K562 (cell line): ENCODE results near the gene PA2G4. TPM values are rescaled to one million over a fixed set of nuclear protein-coding genes. Genes with fewer than 3 reads are reported as not detected.

Experiments used
- CAMTA2 ChIP-seq: fragments of 250-450 bp; sonication (Bioruptor Pico); conservative IDR thresholded peaks from 2 replicates; pipeline ENCODE4 v1.5.1; 2022
- E2F3 ChIP-seq: fragments of 250-450 bp; sonication (Bioruptor Pico); IDR thresholded peaks from 2 replicates; pipeline ENCODE4 v1.4.0; 2020; ENCODE audit warnings: mild to moderate bottlenecking
- E2F8 ChIP-seq: fragments of 450-650 bp; IDR thresholded peaks from 2 replicates; pipeline ENCODE4 v1.7.1; 2018; ENCODE audit warnings: mild to moderate bottlenecking, low read depth; ENCODE audit not compliant: partially characterized antibody
- FOXK1 ChIP-seq: sonication (generic); formaldehyde crosslinking; IDR thresholded peaks from 2 replicates; pipeline ENCODE4 v1.8.0; 2022; ENCODE audit warnings: missing genetic modification reagents, mild to moderate bottlenecking, borderline replicate concordance
- HBP1 ChIP-seq: fragments of 450-650 bp; formaldehyde crosslinking; IDR thresholded peaks from 2 replicates; pipeline ENCODE4 v1.4.0; 2022; ENCODE audit warnings: missing genetic modification characterization
- HIVEP1 ChIP-seq: fragments of 250-450 bp; sonication (Bioruptor Pico); IDR thresholded peaks from 2 replicates; pipeline ENCODE4 v1.4.0; 2020; ENCODE audit warnings: mild to moderate bottlenecking
- HNRNPLL ChIP-seq: fragments of 200-400 bp; formaldehyde crosslinking; IDR thresholded peaks from 2 replicates; pipeline ENCODE4 v1.6.1; 2017; ENCODE audit warnings: low read length, low read depth, mild to moderate bottlenecking; ENCODE audit not compliant: poor library complexity, severe bottlenecking
- KAT2B ChIP-seq: IDR thresholded peaks from one replicate; pipeline ENCODE4 v1.6.1; 2012; ENCODE audit warnings: low read depth, mild to moderate bottlenecking, control low read depth, inconsistent platforms, low read length, moderate library complexity
- KHSRP ChIP-seq: fragments of 450-650 bp; IDR thresholded peaks from 2 replicates; pipeline ENCODE4 v1.6.1; 2017
- MIER1 ChIP-seq: fragments of 450-650 bp; IDR thresholded peaks from 2 replicates; pipeline ENCODE4 v1.6.1; 2016; ENCODE audit warnings: antibody characterized with exemption, mild to moderate bottlenecking, low read depth
- OTX1 ChIP-seq: fragments of 450-650 bp; formaldehyde crosslinking; IDR thresholded peaks from 2 replicates; pipeline ENCODE4 v1.4.0; 2022; ENCODE audit warnings: mild to moderate bottlenecking
- PHB ChIP-seq: fragments of 250-450 bp; sonication (Bioruptor Pico); IDR thresholded peaks from 2 replicates; pipeline ENCODE4 v1.5.0; 2021
- PML ChIP-seq: IDR thresholded peaks from 2 replicates; pipeline ENCODE4 v1.6.1; 2012; ENCODE audit warnings: low read length, inconsistent platforms
- PURB ChIP-seq: sonication (generic); formaldehyde crosslinking; IDR thresholded peaks from 2 replicates; pipeline ENCODE4 v1.9.0; 2021; ENCODE audit warnings: low read depth, mild to moderate bottlenecking, missing genetic modification reagents
- RB1 ChIP-seq: fragments of 450-650 bp; IDR thresholded peaks from 2 replicates; pipeline ENCODE4 v1.6.1; 2017; ENCODE audit warnings: low read depth, mild to moderate bottlenecking
- SMARCA4 ChIP-seq: fragments of 450-650 bp; IDR thresholded peaks from 2 replicates; pipeline ENCODE4 v1.6.1; 2016
- SP1 ChIP-seq: sonication (generic); formaldehyde crosslinking; IDR thresholded peaks from 2 replicates; pipeline ENCODE4 v1.8.1; 2022; ENCODE audit warnings: mild to moderate bottlenecking, missing genetic modification reagents
- TAF9B ChIP-seq: fragments of 450-650 bp; IDR thresholded peaks from 2 replicates; pipeline ENCODE4 v1.6.1; 2018; ENCODE audit warnings: mild to moderate bottlenecking; ENCODE audit not compliant: partially characterized antibody
- TARDBP ChIP-seq: fragments of 450-650 bp; IDR thresholded peaks from 2 replicates; pipeline ENCODE4 v1.6.1; 2016
- TCF7 ChIP-seq: sonication (generic); IDR thresholded peaks from 2 replicates; pipeline ENCODE4 v1.6.1; 2016; ENCODE audit warnings: antibody characterized with exemption, borderline replicate concordance
- TEAD4 ChIP-seq, 2 experiments: sonication (generic) in 1 of 2; formaldehyde crosslinking in 1 of 2; IDR thresholded peaks; 2 replicates each; pipeline versions ENCODE4 v1.6.1 to v1.8.0; 2012 to 2022; ENCODE audit warnings: borderline replicate concordance in 1 of 2, inconsistent platforms in 1 of 2, low read length in 1 of 2, mild to moderate bottlenecking in 1 of 2, missing genetic modification reagents in 1 of 2
- TFAM ChIP-seq: fragments of 250-450 bp; sonication (Bioruptor Pico); conservative IDR thresholded peaks from 2 replicates; pipeline ENCODE4 v1.5.0; 2021; ENCODE audit warnings: mild to moderate bottlenecking, moderate library complexity
- THAP7 ChIP-seq: fragments of 250-450 bp; sonication (Bioruptor Pico); IDR thresholded peaks from 2 replicates; pipeline ENCODE4 v1.5.0; 2021
- XRCC4 ChIP-seq: IDR thresholded peaks from one replicate; pipeline ENCODE4 v1.6.1; 2011; ENCODE audit not compliant: insufficient read depth, insufficient read length; ENCODE audit errors: extremely low read depth
- ZC3H11A ChIP-seq: IDR thresholded peaks from 2 replicates; pipeline ENCODE4 v1.6.1; 2012; ENCODE audit warnings: low read depth, low read length, improper control_type of control experiment
- ZFPM2 ChIP-seq: fragments of 250-450 bp; sonication (Bioruptor Pico); IDR thresholded peaks from 2 replicates; pipeline ENCODE4 v1.5.1; 2022; ENCODE audit warnings: mild to moderate bottlenecking
- ZNF232 ChIP-seq: sonication (generic); formaldehyde crosslinking; IDR thresholded peaks from 2 replicates; pipeline ENCODE4 v1.8.0; 2022; ENCODE audit warnings: mild to moderate bottlenecking, missing genetic modification reagents
- ZNF347 ChIP-seq: fragments of 450-650 bp; formaldehyde crosslinking; IDR thresholded peaks from 2 replicates; pipeline ENCODE4 v1.4.0; 2020; ENCODE audit warnings: low read depth, mild to moderate bottlenecking, moderate library complexity
- ZZZ3 ChIP-seq: fragments of 450-650 bp; IDR thresholded peaks from 2 replicates; pipeline ENCODE4 v1.6.1; 2016; ENCODE audit warnings: antibody characterized with exemption, mild to moderate bottlenecking, moderate library complexity
- polyA plus RNA-seq, 8 experiments: library from polyadenylated mRNA; depleted of rRNA in 4 of 8; stranded (reverse) in 5 of 8; unstranded in 3 of 8; fragments of >200 nt; fragmentation: Nextera tagmentation in 2 of 8; fragmentation: Illumina TruSeq in 1 of 8; extraction: Ambion mirVana in 2 of 8; extraction: Trizol in 1 of 8; gene quantifications; 2 replicates each; pipeline versions ENCODE4 v1.2.1 to v1.2.3, GENCODE V29; 2011 to 2014; ENCODE audit warnings: inconsistent platforms in 1 of 8, missing spikeins in 1 of 8
- total RNA-seq, 7 experiments: library from RNA; depleted of rRNA in 6 of 7; stranded (reverse); fragments of >200 nt in 6 of 7; fragmentation: Illumina TruSeq in 2 of 7; extraction: Trizol in 2 of 7; gene quantifications; 2 replicates each; pipeline versions ENCODE4 v1.2.1 to v1.2.3, GENCODE V29; 2011 to 2021; ENCODE audit warnings: low replicate concordance in 1 of 7

PA2G4 gene
- total and polyA plus RNA-seq, 9 of the 15 experiments (the other 6 are each of a cell fraction or from before 2014, with no cell fraction given): 230 to 925 (median 638) TPM

GRCh38 chr12:56119361-56119796 lies 15.0 kb downstream of the PA2G4 start (continued):
- no peak for TF ChIP-seq HNRNPLL
- no peak for TF ChIP-seq ZNF232 (CRISPR knock-in tag)
- TF ChIP-seq TARDBP: no peak
- no peak for TF ChIP-seq TEAD4 (IDR thresholded peaks at IDR 0.05; ENCODE audit: low read length)
- TF ChIP-seq TEAD4 (CRISPR knock-in tag; IDR thresholded peaks at IDR 0.05; ENCODE audit: borderline replicate concordance): no peak
- TF ChIP-seq TFAM (CRISPR knock-in tag): no peak
- no peak for TF ChIP-seq FOXK1 (CRISPR knock-in tag)
- TF ChIP-seq PURB (CRISPR knock-in tag): no peak
- peak; percentile 27 for TF ChIP-seq E2F8
- no peak for TF ChIP-seq HIVEP1 (CRISPR knock-in tag)
- TF ChIP-seq KHSRP: no peak
- TF ChIP-seq MIER1: no peak
- no peak for TF ChIP-seq THAP7
- no peak for TF ChIP-seq XRCC4
- no peak for TF ChIP-seq E2F3 (CRISPR knock-in tag)
- no peak for TF ChIP-seq ZZZ3
- TF ChIP-seq PHB: no peak
- no peak for TF ChIP-seq HBP1 (CRISPR knock-in tag)
- TF ChIP-seq SP1 (CRISPR knock-in tag): peak; percentile 43; the same call in 1 of the 2 replicates
- TF ChIP-seq RB1: peak; percentile 39; the same call in 1 of the 2 replicates
- TF ChIP-seq OTX1: no peak
- no peak for TF ChIP-seq TCF7
- no peak for TF ChIP-seq ZC3H11A
- no peak for TF ChIP-seq KAT2B
- TF ChIP-seq TAF9B: no peak
- no peak for TF ChIP-seq CAMTA2 (CRISPR knock-in tag)
- TF ChIP-seq PML: no peak
- TF ChIP-seq ZNF347 (CRISPR knock-in tag): no peak
- TF ChIP-seq SMARCA4: 0 out of 2 replicates have a peak, but pooled peaks have one; percentile 25
- TF ChIP-seq ZFPM2 (CRISPR knock-in tag): no peak
